ENCODE results near the gene FAM234B. TPM values are rescaled to one million over a fixed set of nuclear protein-coding genes. Genes with fewer than 3 reads are reported as not detected.

The FAM234B gene
- total and polyA plus RNA-seq, 7 experiments from 2014 or later: 2.6 to 5.8 (median 4.3) TPM

DNA sequence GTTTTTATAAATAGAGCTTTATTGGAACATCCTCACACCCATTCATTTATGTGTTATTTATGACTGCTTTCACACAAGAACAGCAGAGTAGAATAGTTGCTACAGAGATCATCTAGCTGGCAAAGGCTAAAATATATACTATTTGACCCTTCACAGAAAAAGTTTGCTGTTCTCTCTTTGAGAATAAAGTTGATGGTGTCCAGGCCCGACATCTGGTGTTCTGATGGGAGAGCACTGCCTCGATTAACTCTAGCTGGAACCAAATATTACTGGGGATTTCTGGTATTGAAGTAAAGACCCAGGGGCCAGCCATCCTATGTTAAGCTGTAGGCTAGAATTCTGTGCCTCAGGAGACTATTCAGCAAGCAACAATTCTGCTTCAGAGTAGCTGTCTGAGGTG is 21.8 kb downstream of the FAM234B start:
- ChIA-PET CTCF (no interaction called here), POLR2A (no interaction called here)
- no peak overlapping the region for H3K4me3 ChIP-seq (ENCODE audit: low read length)
- peaks cover 0 to 69% (median 31%) of the 10 kb centered on the region in 5 donors for H3K36me3 Mint-ChIP-seq
- no peaks in the 10 kb centered on the region for H3K27me3 Mint-ChIP-seq
- H3K4me1 ChIP-seq (ENCODE audit: control insufficient read depth in 2 of 2, insufficient read depth in 2 of 2, low read length in 2 of 2): no peaks in the 10 kb centered on the region
- ATAC-seq: no peak
- DNase-seq: no peak
- no peak overlapping the region for H3K4me3 Mint-ChIP-seq
- no peaks in the 10 kb centered on the region for H3K27me3 ChIP-seq (ENCODE audit: control insufficient read depth in 2 of 2, insufficient read depth in 2 of 2, low read length in 2 of 2)
- peaks cover 0 to 38% (median 0%) of the 10 kb centered on the region in 3 experiments for H3K36me3 ChIP-seq (ENCODE audit: control insufficient read depth in 2 of 3, insufficient read depth in 3 of 3, low read length in 3 of 3)
- no peaks in the 10 kb centered on the region for H3K9me3 ChIP-seq (ENCODE audit: control insufficient read depth in 2 of 3, low read length in 3 of 3)
- no peak overlapping the region for H3K27ac ChIP-seq (ENCODE audit: low read depth, low read length)
- no peak overlapping the region for H3K27ac Mint-ChIP-seq
- intact Hi-C loops (cut with micrococcal nuclease): no loop called here
- H3K9me3 Mint-ChIP-seq: no peaks in the 10 kb centered on the region
- H3K4me1 Mint-ChIP-seq: peaks cover 0 to 7% (median 0%) of the 10 kb centered on the region in 7 donors

GRCh38 chr12:13066459-13066858 is 22.3 kb downstream of the FAM234B start:
- ATAC-seq (no peak), DNase-seq (no peak)
- H3K4me3 ChIP-seq (ENCODE audit: low read length): no peak overlapping the region
- H3K9me3 Mint-ChIP-seq: no peaks in the 10 kb centered on the region
- H3K27me3 ChIP-seq (ENCODE audit: control insufficient read depth in 2 of 2, insufficient read depth in 2 of 2, low read length in 2 of 2): no peaks in the 10 kb centered on the region
- H3K4me1 ChIP-seq (ENCODE audit: control insufficient read depth in 2 of 2, insufficient read depth in 2 of 2, low read length in 2 of 2): no peaks in the 10 kb centered on the region
- H3K27ac ChIP-seq (ENCODE audit: low read depth, low read length): no peak overlapping the region
- H3K27me3 Mint-ChIP-seq: no peaks in the 10 kb centered on the region
- H3K9me3 ChIP-seq (ENCODE audit: control insufficient read depth in 2 of 3, low read length in 3 of 3): no peaks in the 10 kb centered on the region
- peaks cover 0 to 38% (median 0%) of the 10 kb centered on the region in 3 experiments for H3K36me3 ChIP-seq (ENCODE audit: control insufficient read depth in 2 of 3, insufficient read depth in 3 of 3, low read length in 3 of 3)
- no peak overlapping the region for H3K27ac Mint-ChIP-seq
- intact Hi-C loops (cut with micrococcal nuclease): no loop called here
- CTCF ChIA-PET: no interaction called here
- H3K4me1 Mint-ChIP-seq: peaks cover 0 to 7% (median 0%) of the 10 kb centered on the region in 7 donors
- POLR2A ChIA-PET: no interaction called here
- H3K4me3 Mint-ChIP-seq: no peak overlapping the region
- H3K36me3 Mint-ChIP-seq: peaks cover 4 to 69% (median 26%) of the 10 kb centered on the region in 5 donors

GRCh38 chr12:13067322-13067721 is 23.1 kb downstream of the FAM234B start:
- Histone ChIP-seq H3K4me3 (ENCODE audit: low read length) (no peak overlapping the region), H3K9me3 (ENCODE audit: control insufficient read depth in 2 of 3, low read length in 3 of 3) (no peaks in the 10 kb centered on the region), H3K36me3 (ENCODE audit: control insufficient read depth in 2 of 3, insufficient read depth in 3 of 3, low read length in 3 of 3) (peaks cover 0 to 34% (median 0%) of the 10 kb centered on the region in 3 experiments), H3K4me1 (ENCODE audit: control insufficient read depth in 2 of 2, insufficient read depth in 2 of 2, low read length in 2 of 2) (no peaks in the 10 kb centered on the region), H3K27me3 (ENCODE audit: control insufficient read depth in 2 of 2, insufficient read depth in 2 of 2, low read length in 2 of 2) (no peaks in the 10 kb centered on the region), H3K27ac (ENCODE audit: low read depth, low read length) (no peak overlapping the region)
- no peak for ATAC-seq
- Mint-ChIP-seq H3K4me3 (no peak overlapping the region), H3K27ac (no peak overlapping the region), H3K9me3 (no peaks in the 10 kb centered on the region), H3K36me3 (peaks cover 5 to 66% (median 18%) of the 10 kb centered on the region in 5 donors), H3K4me1 (peaks cover 0 to 7% (median 0%) of the 10 kb centered on the region in 7 donors), H3K27me3 (no peaks in the 10 kb centered on the region)
- ChIA-PET POLR2A (no interaction called here), CTCF (no interaction called here)
- intact Hi-C loops (cut with micrococcal nuclease): no loop called here
- DNase-seq: no peak

DNA sequence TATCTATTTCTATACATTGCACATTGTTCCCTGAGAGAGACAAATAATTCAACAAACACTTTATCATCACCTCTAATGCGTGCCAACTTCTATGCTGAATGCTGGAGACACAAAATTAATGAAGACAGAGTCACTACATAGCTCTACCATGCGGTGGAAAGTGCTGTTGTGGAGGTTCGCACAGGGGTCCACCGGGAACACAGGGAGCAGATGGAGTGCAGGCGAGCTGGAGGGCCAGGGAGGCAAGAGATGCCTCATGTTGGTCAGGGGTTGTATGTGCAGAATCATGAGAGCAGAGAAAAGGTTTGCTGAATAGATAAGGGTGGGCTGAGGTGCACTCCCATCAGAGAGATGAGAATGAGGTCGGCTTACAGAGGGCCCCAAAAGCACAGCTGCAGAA is 25.2 kb downstream of the FAM234B start:
- no peaks in the 10 kb centered on the region for H3K4me1 ChIP-seq (ENCODE audit: control insufficient read depth in 2 of 2, insufficient read depth in 2 of 2, low read length in 2 of 2)
- Mint-ChIP-seq H3K9me3 (no peaks in the 10 kb centered on the region), H3K27me3 (no peaks in the 10 kb centered on the region), H3K4me1 (peaks cover 0 to 7% (median 0%) of the 10 kb centered on the region in 7 donors), H3K27ac (no peak overlapping the region), H3K4me3 (no peak overlapping the region), H3K36me3 (peaks cover 5 to 65% (median 17%) of the 10 kb centered on the region in 5 donors)
- intact Hi-C loops (cut with micrococcal nuclease): no loop called here
- ATAC-seq (no peak), DNase-seq (no peak)
- H3K9me3 ChIP-seq (ENCODE audit: control insufficient read depth in 2 of 3, low read length in 3 of 3): no peaks in the 10 kb centered on the region
- POLR2A ChIA-PET: no interaction called here
- H3K4me3 ChIP-seq (ENCODE audit: low read length): no peak overlapping the region
- H3K27ac ChIP-seq (ENCODE audit: low read depth, low read length): no peak overlapping the region
- CTCF ChIA-PET: no interaction called here
- peaks cover 0 to 31% (median 0%) of the 10 kb centered on the region in 3 experiments for H3K36me3 ChIP-seq (ENCODE audit: control insufficient read depth in 2 of 3, insufficient read depth in 3 of 3, low read length in 3 of 3)
- no peaks in the 10 kb centered on the region for H3K27me3 ChIP-seq (ENCODE audit: control insufficient read depth in 2 of 2, insufficient read depth in 2 of 2, low read length in 2 of 2)

DNA sequence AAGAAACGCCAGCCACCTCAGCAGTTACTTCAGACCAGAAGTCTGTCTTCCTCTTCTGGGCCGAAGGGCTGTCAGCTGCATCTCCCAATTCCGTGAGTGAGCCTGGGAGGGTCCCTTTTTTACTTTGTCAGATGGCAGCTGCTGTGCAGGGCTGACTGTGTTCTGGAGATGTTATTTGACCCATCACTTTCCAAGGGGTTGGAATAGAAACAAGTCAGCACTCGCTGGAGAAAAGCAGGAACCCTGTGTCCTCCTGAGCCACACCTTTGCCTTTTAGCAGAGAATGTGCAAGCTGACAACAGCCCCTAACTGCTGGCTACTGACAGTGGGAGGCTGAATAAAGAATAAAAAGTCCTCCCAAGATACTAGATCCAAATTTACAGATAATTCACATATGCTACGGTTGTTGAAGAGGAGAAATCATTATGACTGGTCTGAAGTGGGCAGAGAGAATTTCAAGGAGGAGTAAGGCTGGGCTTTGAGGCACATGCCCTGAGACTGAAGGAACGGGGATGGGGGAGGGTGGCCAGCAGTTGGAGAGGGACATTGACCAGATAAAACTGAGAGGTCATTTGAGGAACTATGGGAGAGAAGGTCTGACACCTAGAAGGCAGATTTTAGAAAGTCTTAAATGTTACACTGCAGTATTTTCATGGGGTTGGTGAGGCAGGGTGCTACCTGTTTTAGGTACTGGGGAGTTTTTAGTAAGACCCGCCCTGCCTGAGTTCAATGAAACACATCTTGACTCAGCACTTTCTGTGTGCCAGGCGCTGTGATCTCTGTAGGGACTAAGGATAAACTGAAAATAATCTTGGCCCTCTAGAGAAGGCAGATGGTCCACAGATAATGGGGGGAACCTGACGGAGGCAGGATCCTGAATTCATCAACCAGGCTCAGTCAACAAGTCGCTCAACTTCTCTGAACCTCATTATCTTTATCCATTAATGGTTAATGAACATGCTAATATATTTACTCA is 27.4 kb downstream of the FAM234B start:
- no peak overlapping the region for H3K27ac ChIP-seq (ENCODE audit: low read depth, low read length)
- H3K9me3 Mint-ChIP-seq: no peaks in the 10 kb centered on the region
- ATAC-seq (no peak), DNase-seq (no peak)
- H3K36me3 Mint-ChIP-seq: peaks cover 5 to 66% (median 27%) of the 10 kb centered on the region in 5 donors
- H3K36me3 ChIP-seq (ENCODE audit: control insufficient read depth in 2 of 3, insufficient read depth in 3 of 3, low read length in 3 of 3): peaks cover 0 to 37% (median 0%) of the 10 kb centered on the region in 3 experiments
- intact Hi-C loops (cut with micrococcal nuclease): no loop called here
- no peaks in the 10 kb centered on the region for H3K27me3 Mint-ChIP-seq
- CTCF ChIA-PET: no interaction called here
- H3K9me3 ChIP-seq (ENCODE audit: control insufficient read depth in 2 of 3, low read length in 3 of 3): no peaks in the 10 kb centered on the region
- no peaks in the 10 kb centered on the region for H3K27me3 ChIP-seq (ENCODE audit: control insufficient read depth in 2 of 2, insufficient read depth in 2 of 2, low read length in 2 of 2)
- peaks cover 0 to 7% (median 0%) of the 10 kb centered on the region in 7 donors for H3K4me1 Mint-ChIP-seq
- H3K4me1 ChIP-seq (ENCODE audit: control insufficient read depth in 2 of 2, insufficient read depth in 2 of 2, low read length in 2 of 2): no peaks in the 10 kb centered on the region
- H3K4me3 Mint-ChIP-seq: no peak overlapping the region
- POLR2A ChIA-PET: no interaction called here
- H3K27ac Mint-ChIP-seq: peak overlapping the region in 1 of 9 donors; percentile 23
- no peak overlapping the region for H3K4me3 ChIP-seq (ENCODE audit: low read length)

DNA sequence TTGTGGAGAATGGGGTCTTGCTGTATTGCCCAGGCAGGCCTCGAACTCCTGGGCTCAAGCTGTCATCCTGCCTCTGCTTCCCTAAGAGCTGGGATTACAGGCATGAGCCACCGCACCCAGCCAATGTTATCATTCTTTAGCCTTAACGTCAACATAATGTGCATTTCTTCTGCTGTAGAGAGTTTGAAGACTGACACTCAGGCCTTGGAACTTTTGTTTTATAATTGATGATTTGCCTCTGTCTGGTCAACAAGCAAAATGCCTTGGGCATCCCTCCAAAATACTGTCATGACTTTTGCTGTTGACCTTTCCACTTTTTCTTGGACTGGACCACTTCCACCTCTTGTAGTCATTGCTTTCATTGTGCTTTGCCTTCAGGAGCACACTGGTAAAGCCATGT is 29.0 kb downstream of the FAM234B start:
- Histone ChIP-seq H3K4me1 (ENCODE audit: control insufficient read depth in 2 of 2, insufficient read depth in 2 of 2, low read length in 2 of 2) (no peaks in the 10 kb centered on the region), H3K27me3 (ENCODE audit: control insufficient read depth in 2 of 2, insufficient read depth in 2 of 2, low read length in 2 of 2) (no peaks in the 10 kb centered on the region), H3K9me3 (ENCODE audit: control insufficient read depth in 2 of 3, low read length in 3 of 3) (no peaks in the 10 kb centered on the region), H3K27ac (ENCODE audit: low read depth, low read length) (no peak overlapping the region), H3K4me3 (ENCODE audit: low read length) (no peak overlapping the region), H3K36me3 (ENCODE audit: control insufficient read depth in 2 of 3, insufficient read depth in 3 of 3, low read length in 3 of 3) (peaks cover 0 to 29% (median 0%) of the 10 kb centered on the region in 3 experiments)
- DNase-seq: no peak
- H3K27me3 Mint-ChIP-seq: no peaks in the 10 kb centered on the region
- peaks cover 5 to 63% (median 21%) of the 10 kb centered on the region in 5 donors for H3K36me3 Mint-ChIP-seq
- ChIA-PET CTCF (no interaction called here), POLR2A (no interaction called here)
- ATAC-seq: no peak
- H3K9me3 Mint-ChIP-seq: no peaks in the 10 kb centered on the region
- H3K4me1 Mint-ChIP-seq: no peaks in the 10 kb centered on the region
- intact Hi-C loops (cut with micrococcal nuclease): no loop called here
- no peak overlapping the region for H3K4me3 Mint-ChIP-seq
- no peak overlapping the region for H3K27ac Mint-ChIP-seq
